B cell (primary cell): Measurements from ENCODE around the gene EIF4E2. TPM values are rescaled to one million over a fixed set of nuclear protein-coding genes. Genes with fewer than 3 reads are reported as not detected.

Experiments
- ATAC-seq: fragments of 200-7000 bp; cut with Tn5 transposase; one replicate; pipeline ENCODE4 v1.10.0; 2021; ENCODE audit warnings: low read depth, mild to moderate bottlenecking, moderate number of reproducible peaks, moderate library complexity
- CTCF ChIA-PET: fragments of 350-600 bp; sonication (Branson Sonifier 250); formaldehyde crosslinking; loops from one replicate; lab custom pipeline; 2021; ENCODE audit warnings: antibody characterized with exemption, inconsistent platforms; lab: Charles Lee
- POLR2A ChIA-PET: fragments of 350-600 bp; sonication (Branson Sonifier 250); formaldehyde crosslinking; loops from one replicate; lab custom pipeline; 2021; ENCODE audit warnings: antibody characterized with exemption; lab: Charles Lee
- DNase-seq: peaks from one replicate; pipeline ENCODE4 v3.0.0; 2013
- H2AFZ ChIP-seq: 2 replicates; pipeline ENCODE4 v1.6.1; 2012; ENCODE audit warnings: mild to moderate bottlenecking, low read depth, low read length; ENCODE audit not compliant: insufficient read depth, poor library complexity, severe bottlenecking
- H3K27ac ChIP-seq, 2 donors: 1 replicate in 1 of 2; 2 replicates in 1 of 2; pipeline ENCODE4 v1.5.1; 2012 to 2013; ENCODE audit warnings: low read length in 2 of 2, mild to moderate bottlenecking in 2 of 2, moderate library complexity in 1 of 2
- H3K27me3 ChIP-seq, 4 experiments: fragments of 200-600 bp in 1 of 4; sonication (generic) in 1 of 4; replicated peaks in 1 of 4; 1 replicate in 2 of 4; 2 replicates in 2 of 4; pipeline versions ENCODE4 v1.6.1 to v1.7.0; 2013 to 2016; ENCODE audit warnings: low read length in 3 of 4, mild to moderate bottlenecking in 2 of 4, mixed read lengths in 1 of 4, moderate library complexity in 1 of 4; ENCODE audit not compliant: insufficient read depth in 4 of 4, control insufficient read depth in 3 of 4; ENCODE audit errors: control extremely low read depth in 1 of 4
- H3K36me3 ChIP-seq, 2 experiments: replicated peaks in 1 of 2; 1 replicate in 1 of 2; 2 replicates in 1 of 2; pipeline versions ENCODE4 v1.6.1 to v1.7.1; 2013; ENCODE audit warnings: low read length in 1 of 2; ENCODE audit not compliant: insufficient read depth in 2 of 2, control insufficient read depth in 1 of 2; ENCODE audit errors: control extremely low read depth in 1 of 2, extremely low read depth in 1 of 2
- H3K4me1 ChIP-seq, 2 donors: fragments of 200-600 bp in 1 of 2; sonication (generic) in 1 of 2; 1 replicate in 1 of 2; 2 replicates in 1 of 2; pipeline versions ENCODE4 v1.5.1 to v1.6.1; 2013 to 2017; ENCODE audit warnings: low read length in 2 of 2; ENCODE audit not compliant: control insufficient read depth in 2 of 2, insufficient read depth in 2 of 2
- H3K4me2 ChIP-seq: replicated peaks from 2 replicates; pipeline ENCODE3; 2012; ENCODE audit warnings: mild to moderate bottlenecking, low read depth, low read length; ENCODE audit not compliant: poor library complexity, severe bottlenecking
- H3K4me3 ChIP-seq, 5 experiments: fragments of 200-600 bp in 1 of 5; sonication (generic) in 1 of 5; 1 replicate in 3 of 5; 2 replicates in 2 of 5; pipeline versions ENCODE4 v1.5.1 to v1.7.0; 2011 to 2016; ENCODE audit warnings: low read length in 4 of 5, mild to moderate bottlenecking in 4 of 5, low read depth in 2 of 5, control low read depth in 1 of 5, moderate library complexity in 1 of 5; ENCODE audit not compliant: insufficient read depth in 1 of 5; ENCODE audit errors: control extremely low read depth in 1 of 5, extremely low read depth in 1 of 5
- H3K79me2 ChIP-seq: fragments of 200-600 bp; sonication (generic); one replicate; pipeline ENCODE4 v1.6.0; 2016; ENCODE audit warnings: low read length; ENCODE audit not compliant: control insufficient read depth, insufficient read depth
- H3K9ac ChIP-seq: fragments of 200-600 bp; sonication (generic); 2 replicates; pipeline ENCODE4 v1.6.1; 2017; ENCODE audit warnings: mild to moderate bottlenecking, low read length, moderate library complexity
- H3K9me3 ChIP-seq, 3 donors: one replicate each; pipeline versions ENCODE4 v1.6.1 to v1.7.1; 2013; ENCODE audit warnings: low read length in 2 of 3; ENCODE audit not compliant: control insufficient read depth in 2 of 3, insufficient read depth in 1 of 3; ENCODE audit errors: control extremely low read depth in 1 of 3
- H4K20me1 ChIP-seq: 2 replicates; pipeline ENCODE4 v1.6.0; 2012; ENCODE audit warnings: mild to moderate bottlenecking, low read length; ENCODE audit not compliant: insufficient read depth, control insufficient read depth, poor library complexity, severe bottlenecking
- H3K27ac Mint-ChIP-seq: one replicate; pipeline ENCODE4 v1.8.0; 2021; ENCODE audit warnings: mixed read lengths
- H3K27me3 Mint-ChIP-seq: one replicate; pipeline ENCODE4 v1.8.0; 2021; ENCODE audit warnings: mixed read lengths
- H3K4me1 Mint-ChIP-seq: one replicate; pipeline ENCODE4 v1.8.0; 2021; ENCODE audit warnings: mixed read lengths
- H3K4me3 Mint-ChIP-seq: one replicate; pipeline ENCODE4 v1.8.0; 2021; ENCODE audit warnings: mixed read lengths
- H3K9me3 Mint-ChIP-seq: one replicate; pipeline ENCODE4 v1.8.0; 2022; ENCODE audit warnings: mixed read lengths; ENCODE audit not compliant: insufficient read depth
- CTCF ChIP-seq: fragments of 200-600 bp; IDR thresholded peaks from one replicate; pipeline ENCODE4 v1.8.0; 2022; ENCODE audit warnings: antibody characterized with exemption, mild to moderate bottlenecking
- EZH2 ChIP-seq: IDR thresholded peaks from 2 replicates; pipeline ENCODE4 v1.6.1; 2012; ENCODE audit warnings: borderline replicate concordance, low read depth, mild to moderate bottlenecking, moderate library complexity, low read length; ENCODE audit not compliant: insufficient read depth, poor library complexity, severe bottlenecking
- WGBS: methylation state at CpG from one replicate; pipeline ENCODE4 v1.1.5; 2013; ENCODE audit warnings: missing lambda C conversion rate; ENCODE audit not compliant: insufficient coverage; 5-methylcytosine and 5-hydroxymethylcytosine counted together
- intact Hi-C: fragments of 100-400 bp; cut with micrococcal nuclease; formaldehyde crosslinking; loops from one replicate; pipeline ENCODE4 v1.10.0; 2022
- polyA minus RNA-seq: library from RNA; depleted of rRNA, polyadenylated mRNA; stranded (reverse); fragments of >200 nt; gene quantifications from 2 replicates; pipeline ENCODE4 v1.2.3, GENCODE V29; 2012
- polyA plus RNA-seq: library from polyadenylated mRNA; depleted of rRNA; stranded (reverse); fragments of >200 nt; gene quantifications from 2 replicates; pipeline ENCODE4 v1.2.3, GENCODE V29; 2012
- total RNA-seq, 2 donors: library from RNA; stranded (reverse); fragments of 120-200 nt in 1 of 2; gene quantifications; 1 replicate in 1 of 2; 2 replicates in 1 of 2; pipeline versions ENCODE4 v1.2.3 to v1.2.4, GENCODE V29; 2013 to 2022

Gene EIF4E2, protein sequence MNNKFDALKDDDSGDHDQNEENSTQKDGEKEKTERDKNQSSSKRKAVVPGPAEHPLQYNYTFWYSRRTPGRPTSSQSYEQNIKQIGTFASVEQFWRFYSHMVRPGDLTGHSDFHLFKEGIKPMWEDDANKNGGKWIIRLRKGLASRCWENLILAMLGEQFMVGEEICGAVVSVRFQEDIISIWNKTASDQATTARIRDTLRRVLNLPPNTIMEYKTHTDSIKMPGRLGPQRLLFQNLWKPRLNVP
- total RNA-seq = 66.7 and 67.0 TPM in 2 replicates
- total RNA-seq (2013) = 66.1 TPM
- polyA plus RNA-seq = 17.9 and 29.6 TPM in 2 replicates
- 24.0 and 29.2 TPM in 2 replicates for polyA minus RNA-seq

DNA sequence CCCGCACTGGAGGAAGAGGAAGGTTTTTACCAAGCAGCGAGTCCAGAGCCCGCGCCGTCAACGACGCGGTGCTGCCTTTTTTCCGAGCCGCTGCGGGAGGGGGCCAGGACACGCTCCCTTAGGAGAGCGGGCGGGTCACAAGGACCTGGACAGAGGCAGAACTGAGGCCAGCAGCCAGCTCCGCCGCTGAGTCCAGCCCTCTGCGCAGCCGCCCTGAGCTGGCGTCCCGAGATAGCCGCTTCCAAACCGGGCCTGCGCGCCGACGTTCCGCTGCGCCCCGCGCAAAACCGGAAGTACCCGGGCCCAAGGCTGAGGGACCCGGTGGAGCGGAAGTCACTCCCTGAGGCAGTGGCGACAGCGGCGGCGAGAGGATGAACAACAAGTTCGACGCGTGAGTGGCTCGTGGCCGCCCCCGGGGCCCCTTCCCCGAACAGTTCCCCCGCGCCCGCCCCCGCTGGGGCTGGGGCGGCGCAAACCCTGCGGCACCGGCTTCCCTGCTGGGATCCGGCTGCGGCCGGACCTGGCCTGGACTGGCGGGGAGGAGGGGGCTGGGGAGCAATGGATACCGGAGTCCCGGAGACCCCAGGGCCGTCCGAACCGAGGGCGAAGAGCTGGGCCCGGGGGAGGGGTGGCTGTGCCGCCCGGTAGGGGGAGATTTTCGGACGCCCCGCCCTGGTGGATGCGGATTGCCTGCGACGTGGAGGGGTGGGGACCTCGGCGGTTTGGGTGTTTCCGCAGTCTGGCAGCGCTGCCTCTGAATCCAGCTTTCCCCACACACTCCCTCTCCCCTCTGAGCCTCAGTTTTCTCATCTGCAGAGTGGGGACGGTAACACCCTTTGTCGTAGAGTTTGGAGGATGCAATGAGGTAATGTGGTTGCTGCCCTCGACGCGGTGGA, at the start of gene EIF4E2, which contains the start of gene TIGD1:
TSS of gene EIF4E2 (plus strand) at position 336 of the 896 bp plus-strand sequence. CDS start at position 372, 36 bp downstream.
TSS of gene TIGD1 (minus strand) at position 204 of the 896 bp plus-strand sequence. CDS start 675 bp downstream, outside the sequence.
- Histone ChIP-seq H3K4me3 (peak within 1 kb of the TSS; percentile 73 to 92 (median 86)), H3K4me1 (peaks cover 14 to 38% of the 10 kb centered on the region in 2 donors)

More for the DNA sequence above, at the start of gene EIF4E2, which contains the start of gene TIGD1:
- Histone ChIP-seq H2AFZ (peak within 1 kb of the TSS; percentile 88), H3K79me2 (peaks cover 81% of the 10 kb centered on the region), H3K9me3 (no peaks in the 10 kb centered on the region), H3K4me2 (peak within 1 kb of the TSS; percentile 83), H3K9ac (peak within 1 kb of the TSS; percentile 88), H3K36me3 (peaks cover 3 to 27% of the 10 kb centered on the region in 2 experiments), H3K27me3 (no peaks in the 10 kb centered on the region), H3K27ac (peak within 1 kb of the TSS; percentile 91 to 96), H4K20me1 (peaks cover 34% of the 10 kb centered on the region)
- TF ChIP-seq CTCF (peak; percentile 52), EZH2 (no peak)
- WGBS = under 1% methylated on average over 70 of the region's 81 CpGs
- CTCF ChIA-PET = interaction anchor here (0.6 kb wide), 1 partner anchor 22 kb away, joined by 3 read pairs; no protein-coding TSS in a partner anchor
- Mint-ChIP-seq H3K4me3 (peak within 1 kb of the TSS; percentile 95), H3K27me3 (no peaks in the 10 kb centered on the region), H3K4me1 (peaks cover 70% of the 10 kb centered on the region), H3K9me3 (no peaks in the 10 kb centered on the region), H3K27ac (peak within 1 kb of the TSS; percentile 96)
- POLR2A ChIA-PET = interaction anchor here (0.6 to 0.8 kb wide), 3 partner anchors 589 to 1182 kb away, joined by 3 to 5 read pairs (median 4); partner anchors contain the start of gene DIS3L2
- peak; percentile 93 for DNase-seq
- ATAC-seq = peak; percentile 84
- intact Hi-C loops = loop anchor here (2.0 to 10.0 kb wide), 3 partner anchors 146 to 1496 kb away; partner anchors contain the start of genes GIGYF2, PDE6D and PSMD1
